HepG2 (cell line): Measurements from ENCODE around the gene RNASE12. TPM values are rescaled to one million over a fixed set of nuclear protein-coding genes. Genes with fewer than 3 reads are reported as not detected.
A peak's percentile ranks its signal among the peaks of the same experiment; 100 is the strongest.

Experiments
- ATAC-seq: fragments of 200-7000 bp; cut with Tn5 transposase; 3 replicates; pipeline ENCODE4 v1.9.1; 2020; ENCODE audit warnings: mild to moderate bottlenecking, moderate library complexity
- Bru-seq: library from RNA; stranded (reverse); fragments of 400-500 nt; gene quantifications from one replicate; lab custom pipeline; 2021; lab: Mats Ljungman, UMichigan
- BruChase-seq, 2 experiments: library from RNA; stranded (reverse); fragments of 400-500 nt; gene quantifications; one replicate each; lab custom pipeline; 2021; lab: Mats Ljungman, UMichigan
- BruUV-seq: library from RNA; stranded (reverse); fragments of 400-500 nt; replicated peaks from 2 replicates; lab custom pipeline; 2021; lab: Mats Ljungman, UMichigan
- CTCF ChIA-PET: fragments of 300-600 bp; formaldehyde crosslinking; extraction: SDS; loops from one replicate; lab custom pipeline; 2021; ENCODE audit warnings: low total read pairs, inconsistent platforms, low intra/inter-chr PET ratio; lab: Yijun Ruan, JAX
- POLR2A ChIA-PET: fragments of 350-600 bp; sonication (Branson Sonifier 250); formaldehyde crosslinking; loops from one replicate; lab custom pipeline; 2020; ENCODE audit warnings: antibody characterized with exemption, inconsistent platforms; lab: Yijun Ruan, JAX
- DNase-seq: peaks from one replicate; pipeline ENCODE4 v3.0.0-alpha.2; 2015; ENCODE audit warnings: low spot score
- FAIRE-seq: peaks from 3 replicates; lab custom pipeline; 2011; peaks lifted over from hg19 to GRCh38; lab: Jason Lieb, UNC
- H2AFZ ChIP-seq: one replicate; pipeline ENCODE4 v1.6.1; 2011; ENCODE audit warnings: low read length, inconsistent platforms
- H3K27ac ChIP-seq: fragments of 300-600 bp; 3 replicates; pipeline ENCODE4 v1.8.0; 2011; ENCODE audit warnings: mixed run types, mild to moderate bottlenecking, mixed read lengths, low read length, inconsistent platforms; ENCODE audit not compliant: insufficient read depth; ENCODE audit errors: extremely low read length
- H3K27me3 ChIP-seq, 2 experiments: fragments of 200-600 bp in 1 of 2; 2 replicates in 1 of 2; 3 replicates in 1 of 2; pipeline versions ENCODE4 v1.6.0 to v1.8.0; 2011; ENCODE audit warnings: low read length in 2 of 2, mild to moderate bottlenecking in 2 of 2, moderate library complexity in 2 of 2, inconsistent platforms in 1 of 2; ENCODE audit not compliant: insufficient read depth in 2 of 2, control insufficient read depth in 1 of 2
- H3K36me3 ChIP-seq, 2 experiments: fragments of 200-600 bp in 1 of 2; replicated peaks in 1 of 2; 2 replicates in 1 of 2; 3 replicates in 1 of 2; pipeline versions ENCODE4 v1.5.1 to v1.8.0; 2011; ENCODE audit warnings: low read length in 2 of 2, inconsistent platforms in 1 of 2; ENCODE audit not compliant: insufficient read depth in 2 of 2, control insufficient read depth in 1 of 2
- H3K4me1 ChIP-seq: 2 replicates; pipeline ENCODE4 v1.5.1; 2012; ENCODE audit warnings: low read length, inconsistent platforms; ENCODE audit not compliant: insufficient read depth
- H3K4me2 ChIP-seq: 2 replicates; pipeline ENCODE4 v1.6.0; 2011; ENCODE audit warnings: low read depth, low read length, inconsistent platforms
- H3K4me3 ChIP-seq, 3 experiments: fragments of 200-600 bp in 1 of 3; sonication (generic), shearing (Covaris generic) in 1 of 3; replicated peaks in 1 of 3; 2 replicates each; pipeline ENCODE4 v1.5.1; 2011 to 2016; ENCODE audit warnings: low read length in 3 of 3, inconsistent platforms in 2 of 3, low read depth in 2 of 3, mild to moderate bottlenecking in 2 of 3, control low read depth in 1 of 3, mixed read lengths in 1 of 3; ENCODE audit not compliant: insufficient read depth in 1 of 3
- H3K79me2 ChIP-seq: one replicate; pipeline ENCODE4 v1.6.1; 2011; ENCODE audit warnings: low read length, inconsistent platforms; ENCODE audit not compliant: insufficient read depth
- H3K9ac ChIP-seq: 2 replicates; pipeline ENCODE4 v1.6.0; 2011; ENCODE audit warnings: mild to moderate bottlenecking, low read depth, low read length, inconsistent platforms; ENCODE audit not compliant: insufficient read depth
- H3K9me3 ChIP-seq: 2 replicates; pipeline ENCODE4 v1.5.1; 2012; ENCODE audit warnings: mild to moderate bottlenecking, low read length
- H4K20me1 ChIP-seq: 2 replicates; pipeline ENCODE4 v1.6.0; 2011; ENCODE audit warnings: inconsistent platforms, mild to moderate bottlenecking, low read length, moderate library complexity; ENCODE audit not compliant: insufficient read depth
- MTERF4 ChIP-seq: sonication (generic); formaldehyde crosslinking; IDR thresholded peaks from 2 replicates; pipeline ENCODE4 v1.8.0; 2023; ENCODE audit warnings: mild to moderate bottlenecking, missing genetic modification reagents
- NR2C2 ChIP-seq: sonication (generic); formaldehyde crosslinking; IDR thresholded peaks from 2 replicates; pipeline ENCODE4 v1.4.0; 2020; ENCODE audit warnings: missing genetic modification reagents, mild to moderate bottlenecking, moderate library complexity, borderline replicate concordance
- NR2F1 ChIP-seq, 2 experiments: fragments of 450-650 bp in 1 of 2; formaldehyde crosslinking in 1 of 2; IDR thresholded peaks; 2 replicates each; pipeline versions ENCODE4 v1.5.0 to v1.6.1; 2016 to 2020; ENCODE audit warnings: mild to moderate bottlenecking in 1 of 2, missing compliant biosample characterization in 1 of 2, missing genetic modification reagents in 1 of 2, moderate library complexity in 1 of 2
- PHF21A ChIP-seq: sonication (generic); formaldehyde crosslinking; IDR thresholded peaks from 2 replicates; pipeline ENCODE4 v1.5.0; 2020; ENCODE audit warnings: mild to moderate bottlenecking, missing genetic modification reagents
- PHF8 ChIP-seq: sonication (generic); formaldehyde crosslinking; IDR thresholded peaks from 2 replicates; pipeline ENCODE4 v1.5.0; 2020; ENCODE audit warnings: missing genetic modification reagents
- RFXANK ChIP-seq: IDR thresholded peaks from 2 replicates; pipeline ENCODE4 v1.6.1; 2016
- RXRA ChIP-seq: sonication (generic); formaldehyde crosslinking; IDR thresholded peaks from 2 replicates; pipeline ENCODE4 v1.5.1; 2020; ENCODE audit warnings: missing genetic modification reagents
- SALL2 ChIP-seq: sonication (generic); formaldehyde crosslinking; IDR thresholded peaks from 2 replicates; pipeline ENCODE4 v1.8.1; 2023; ENCODE audit warnings: mild to moderate bottlenecking, missing genetic modification reagents, inconsistent platforms
- SOX6 ChIP-seq, 2 experiments: fragments of 450-650 bp in 1 of 2; sonication (generic) in 1 of 2; formaldehyde crosslinking in 1 of 2; IDR thresholded peaks; 2 replicates each; pipeline versions ENCODE4 v1.4.0 to v1.6.1; 2017 to 2020; ENCODE audit warnings: antibody characterized with exemption in 1 of 2, mild to moderate bottlenecking in 1 of 2, missing genetic modification reagents in 1 of 2
- SP1 ChIP-seq, 2 experiments: fragments of 450-650 bp in 1 of 2; sonication (generic) in 1 of 2; formaldehyde crosslinking in 1 of 2; IDR thresholded peaks; 2 replicates each; pipeline versions ENCODE4 v1.4.0 to v1.6.1; 2016 to 2020; ENCODE audit warnings: missing genetic modification reagents in 1 of 2
- TRIM24 ChIP-seq: sonication (generic); formaldehyde crosslinking; IDR thresholded peaks from 2 replicates; pipeline ENCODE4 v1.8.0; 2022; ENCODE audit warnings: mild to moderate bottlenecking, missing genetic modification reagents
- ZBTB21 ChIP-seq: sonication (generic); formaldehyde crosslinking; IDR thresholded peaks from 2 replicates; pipeline ENCODE4 v1.4.0; 2020; ENCODE audit warnings: missing genetic modification reagents
- ZNF121 ChIP-seq: sonication (generic); formaldehyde crosslinking; IDR thresholded peaks from 2 replicates; pipeline ENCODE4 v1.5.0; 2020; ENCODE audit warnings: mild to moderate bottlenecking, missing genetic modification reagents
- ZNF20 ChIP-seq: sonication (generic); formaldehyde crosslinking; IDR thresholded peaks from 2 replicates; pipeline ENCODE4 v1.4.0; 2020; ENCODE audit warnings: mild to moderate bottlenecking, moderate library complexity, missing genetic modification reagents
- ZNF331 ChIP-seq: sonication (generic); formaldehyde crosslinking; IDR thresholded peaks from 2 replicates; pipeline ENCODE4 v1.4.0; 2020; ENCODE audit warnings: missing genetic modification reagents
- ZNF343 ChIP-seq: sonication (generic); formaldehyde crosslinking; IDR thresholded peaks from 2 replicates; pipeline ENCODE4 v1.4.0; 2020; ENCODE audit warnings: mild to moderate bottlenecking, missing genetic modification reagents
- ZNF737 ChIP-seq: sonication (generic); formaldehyde crosslinking; IDR thresholded peaks from 2 replicates; pipeline ENCODE4 v1.5.0; 2020; ENCODE audit warnings: missing genetic modification reagents, mild to moderate bottlenecking, borderline replicate concordance
- WGBS: methylation state at CpG from one replicate; pipeline ENCODE4 v1.1.6; 2017; ENCODE audit warnings: low lambda C conversion rate; 5-methylcytosine and 5-hydroxymethylcytosine counted together
- in situ Hi-C: cut with HindIII; loops from 2 replicates; pipeline ENCODE4 v1.10.0; 2017; ENCODE audit warnings: low pct_unique_long_range_greater_than_20kb; ENCODE audit not compliant: extremely low pct_ligation_motif_present
- intact Hi-C: fragments of 100-400 bp; cut with micrococcal nuclease; formaldehyde crosslinking; loops from one replicate; pipeline ENCODE4 v1.10.0; 2022; ENCODE audit not compliant: unreplicated experiment
- long read RNA-seq, 2 experiments: library from RNA in 1 of 2; library from polyadenylated mRNA in 1 of 2; stranded (forward) in 1 of 2; unstranded in 1 of 2; transcript quantifications; one replicate each; pipeline ENCODE4 v2.0.0, GENCODE V29; 2019 to 2022
- polyA minus RNA-seq, 3 experiments: library from RNA; depleted of rRNA, polyadenylated mRNA; stranded (reverse); fragments of >200 nt; gene quantifications; 2 replicates each; pipeline ENCODE4 v1.2.3, GENCODE V29; 2011; ENCODE audit warnings: low replicate concordance in 1 of 3
- polyA plus RNA-seq, 8 experiments: library from polyadenylated mRNA; depleted of rRNA in 3 of 8; stranded (reverse) in 7 of 8; unstranded in 1 of 8; fragments of >200 nt; fragmentation: Illumina TruSeq in 4 of 8; extraction: Trizol in 4 of 8; gene quantifications; 2 replicates each; pipeline versions ENCODE4 v1.2.1 to v1.2.3, GENCODE V29; 2011 to 2016; ENCODE audit warnings: low read depth in 4 of 8, missing spikeins in 1 of 8, mixed read lengths in 1 of 8; ENCODE audit not compliant: insufficient read depth in 1 of 8
- total RNA-seq, 5 experiments: library from RNA; depleted of rRNA; stranded (reverse); fragments of >200 nt; fragmentation: Illumina TruSeq; extraction: Trizol; gene quantifications; 2 replicates each; pipeline ENCODE4 v1.2.3, GENCODE V29; 2016; ENCODE audit warnings: low read depth in 1 of 5
- TF ChIP-seq, protein P1 (sequence below): IDR thresholded peaks from 2 replicates; pipeline ENCODE4 v1.6.1; 2012; ENCODE audit warnings: low read depth, low read length, improper control_type of control experiment

The RNASE12 gene, protein sequence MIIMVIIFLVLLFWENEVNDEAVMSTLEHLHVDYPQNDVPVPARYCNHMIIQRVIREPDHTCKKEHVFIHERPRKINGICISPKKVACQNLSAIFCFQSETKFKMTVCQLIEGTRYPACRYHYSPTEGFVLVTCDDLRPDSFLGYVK
- not detected in 2 replicates for total RNA-seq (2016; rRNA removed; fragmentation: Illumina TruSeq; extraction: Trizol)
- total RNA-seq (2016; cell fraction: cytosol; rRNA removed; fragmentation: Illumina TruSeq; extraction: Trizol; ENCODE audit: low read depth): not detected in 2 replicates
- total RNA-seq (2016; cell fraction: insoluble cytoplasmic fraction; rRNA removed; fragmentation: Illumina TruSeq; extraction: Trizol): not detected in 2 replicates
- not detected in 2 replicates for total RNA-seq (2016; cell fraction: membrane; rRNA removed; fragmentation: Illumina TruSeq; extraction: Trizol)
- total RNA-seq (2016; cell fraction: nucleus; rRNA removed; fragmentation: Illumina TruSeq; extraction: Trizol): not detected in 2 replicates
- not detected in 2 replicates for polyA plus RNA-seq (2011; rRNA removed)
- not detected in 2 replicates for polyA plus RNA-seq (2011; cell fraction: cytosol; rRNA removed)
- not detected in 2 replicates for polyA plus RNA-seq (2011; cell fraction: nucleus; rRNA removed)
- not detected in 2 replicates for polyA plus RNA-seq (2012)
- polyA plus RNA-seq (2016; cell fraction: cytosol; fragmentation: Illumina TruSeq; extraction: Trizol; ENCODE audit: low read depth): not detected in 2 replicates
- polyA plus RNA-seq (2016; cell fraction: insoluble cytoplasmic fraction; fragmentation: Illumina TruSeq; extraction: Trizol; ENCODE audit: low read depth): not detected in 2 replicates
- not detected in 2 replicates for polyA plus RNA-seq (2016; cell fraction: membrane; fragmentation: Illumina TruSeq; extraction: Trizol; ENCODE audit: low read depth)
- polyA plus RNA-seq (2016; cell fraction: nucleus; fragmentation: Illumina TruSeq; extraction: Trizol; ENCODE audit: insufficient read depth, low read depth): not detected in 2 replicates
- polyA minus RNA-seq (2011; rRNA and poly(A)+ RNA removed; ENCODE audit: low replicate concordance): not detected in 2 replicates
- polyA minus RNA-seq (2011; cell fraction: cytosol; rRNA and poly(A)+ RNA removed): not detected in 2 replicates
- polyA minus RNA-seq (2011; cell fraction: nucleus; rRNA and poly(A)+ RNA removed): not detected in 2 replicates
- not detected for Bru-seq, nascent RNA
- not detected for BruChase-seq, experiment 1, labeled RNA remaining after a 6-hour chase
- not detected for BruChase-seq, experiment 2, labeled RNA remaining after a 2-hour chase
- long read RNA-seq, experiment 1: 0 reads
- long read RNA-seq, experiment 2: 0 reads

DNA sequence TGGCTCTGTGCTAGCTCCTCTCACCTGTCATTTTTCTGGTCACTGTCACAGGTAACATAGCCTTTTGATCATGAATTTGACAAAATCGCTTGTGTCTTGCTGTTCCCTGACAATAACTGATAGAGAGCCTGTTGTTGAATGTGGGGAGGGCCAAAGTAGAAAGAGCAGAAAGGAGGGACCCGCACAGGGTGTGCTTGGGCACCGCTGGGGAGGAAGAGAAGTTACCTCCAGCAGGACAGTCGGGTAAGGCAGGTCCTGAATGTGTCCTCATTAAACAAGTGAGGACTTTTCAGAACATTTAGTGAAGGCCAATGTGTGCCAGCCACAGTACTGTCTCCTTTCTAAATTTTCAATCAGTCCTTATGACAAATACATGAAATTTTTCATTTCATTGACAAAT lies at the start of gene RNASE12:
TSS of gene RNASE12 (minus strand) at position 142 of the 400 bp plus-strand sequence. CDS start 653 bp downstream, outside the sequence.
- BruUV-seq: no TSS peak
- no peak for FAIRE-seq
- Histone ChIP-seq H3K9ac (no peak within 1 kb of the TSS), H3K4me1 (no peaks in the 10 kb centered on the region), H3K9me3 (no peaks in the 10 kb centered on the region), H3K4me2 (no peak within 1 kb of the TSS), H3K4me3 (no peak within 1 kb of the TSS), H3K36me3 (no peaks in the 10 kb centered on the region), H3K27ac (no peak within 1 kb of the TSS), H4K20me1 (no peaks in the 10 kb centered on the region), H2AFZ (no peak within 1 kb of the TSS), H3K79me2 (no peaks in the 10 kb centered on the region), H3K27me3 (peaks cover 0 to 17% of the 10 kb centered on the region in 2 experiments; a peak in 2 of 5 replicates)
- CTCF ChIA-PET: no interaction called here
- intact Hi-C loops (no loop called here), in situ Hi-C loops (no loop called here)
- TF ChIP-seq ZNF737 (CRISPR knock-in tag) (no peak), TRIM24 (CRISPR knock-in tag) (no peak), PHF8 (CRISPR knock-in tag) (no peak), MTERF4 (no peak), ZNF20 (CRISPR knock-in tag) (no peak), SOX6 (IDR thresholded peaks at IDR 0.05) (no peak), SOX6 (CRISPR knock-in tag; IDR thresholded peaks at IDR 0.05) (no peak), NR2F1 (CRISPR knock-in tag; IDR thresholded peaks at IDR 0.05) (no peak), SALL2 (no peak), SP1 (IDR thresholded peaks at IDR 0.05) (no peak), SP1 (CRISPR knock-in tag; IDR thresholded peaks at IDR 0.05) (no peak), NR2C2 (CRISPR knock-in tag) (no peak), ZNF331 (CRISPR knock-in tag) (no peak), RFXANK (CRISPR knock-in tag) (no peak), ZBTB21 (CRISPR knock-in tag) (no peak), PHF21A (CRISPR knock-in tag) (no peak), ZNF343 (CRISPR knock-in tag) (no peak), RXRA (no peak), ZNF121 (no peak)
- TF ChIP-seq, protein P1, sequence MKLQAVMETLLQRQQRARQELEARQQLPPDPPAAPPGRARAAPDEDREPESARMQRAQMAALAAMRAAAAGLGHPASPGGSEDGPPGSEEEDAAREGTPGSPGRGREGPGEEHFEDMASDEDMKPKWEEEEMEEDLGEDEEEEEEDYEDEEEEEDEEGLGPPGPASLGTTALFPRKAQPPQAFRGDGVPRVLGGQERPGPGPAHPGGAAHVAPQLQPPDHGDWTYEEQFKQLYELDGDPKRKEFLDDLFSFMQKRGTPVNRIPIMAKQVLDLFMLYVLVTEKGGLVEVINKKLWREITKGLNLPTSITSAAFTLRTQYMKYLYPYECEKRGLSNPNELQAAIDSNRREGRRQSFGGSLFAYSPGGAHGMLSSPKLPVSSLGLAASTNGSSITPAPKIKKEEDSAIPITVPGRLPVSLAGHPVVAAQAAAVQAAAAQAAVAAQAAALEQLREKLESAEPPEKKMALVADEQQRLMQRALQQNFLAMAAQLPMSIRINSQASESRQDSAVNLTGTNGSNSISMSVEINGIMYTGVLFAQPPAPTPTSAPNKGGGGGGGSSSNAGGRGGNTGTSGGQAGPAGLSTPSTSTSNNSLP: no peak
- DNase-seq: no peak
- 7% methylated on average over 4 of the region's 4 CpGs for WGBS
- POLR2A ChIA-PET: no interaction called here
- ATAC-seq: peak; percentile 48; the same call in 2 of the 3 replicates
